Effector CD8-positive, alpha-beta T cell (primary cell): ENCODE measurements around the gene SMIM3.
"Not testable (repeated sequence)": the region's sequence is repeated elsewhere in the genome, so short reads cannot be mapped to it uniquely, and the experiment has no call there.

Source experiments
- DNase-seq: peaks from one replicate; lab custom pipeline; 2025; lab: John Stamatoyannopoulos, UW

The SMIM3 gene

DNA sequence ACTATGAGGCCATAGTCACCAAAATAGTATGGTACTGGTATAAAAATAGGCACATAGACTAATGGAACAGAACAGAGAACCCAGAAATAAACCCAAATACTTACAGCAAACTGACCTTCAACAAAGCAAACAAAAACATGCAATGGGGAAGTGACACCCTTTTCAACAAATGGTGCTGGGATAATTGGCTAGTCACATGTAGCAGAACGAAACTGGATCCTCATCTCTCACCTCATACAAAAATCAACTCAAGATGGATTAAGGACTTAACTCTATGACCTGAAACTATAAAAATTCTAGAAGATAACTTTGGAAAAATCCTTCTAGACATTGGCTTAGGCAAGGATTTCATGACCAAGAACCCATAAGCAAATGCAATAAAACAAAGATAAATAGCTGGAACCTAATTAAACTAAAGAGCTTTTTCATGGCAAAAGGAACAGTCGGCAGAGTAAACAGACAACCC lies 14.9 kb downstream of the SMIM3 start:
- DNase-seq: not testable (repeated sequence)

DNA sequence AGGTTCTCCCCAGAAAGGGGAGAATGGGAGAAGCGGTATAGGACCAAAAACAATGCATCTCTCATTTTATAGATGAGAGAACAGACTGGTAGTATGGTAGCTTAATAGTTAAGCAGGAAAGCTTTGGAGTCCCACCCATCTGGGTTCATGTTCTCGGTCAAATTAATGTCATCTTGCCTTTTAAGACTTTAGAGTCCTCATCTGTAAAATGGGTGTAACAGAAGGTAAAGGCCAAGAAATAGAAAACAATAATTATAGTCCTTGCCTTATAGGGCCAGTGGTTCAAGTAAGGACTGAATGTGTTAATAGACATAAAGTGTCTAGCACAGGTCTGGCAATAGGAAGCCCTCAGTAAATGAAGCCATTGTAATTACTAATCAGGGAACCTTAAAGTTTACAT lies 16.4 kb downstream of the SMIM3 start:
- no peak for DNase-seq

DNA sequence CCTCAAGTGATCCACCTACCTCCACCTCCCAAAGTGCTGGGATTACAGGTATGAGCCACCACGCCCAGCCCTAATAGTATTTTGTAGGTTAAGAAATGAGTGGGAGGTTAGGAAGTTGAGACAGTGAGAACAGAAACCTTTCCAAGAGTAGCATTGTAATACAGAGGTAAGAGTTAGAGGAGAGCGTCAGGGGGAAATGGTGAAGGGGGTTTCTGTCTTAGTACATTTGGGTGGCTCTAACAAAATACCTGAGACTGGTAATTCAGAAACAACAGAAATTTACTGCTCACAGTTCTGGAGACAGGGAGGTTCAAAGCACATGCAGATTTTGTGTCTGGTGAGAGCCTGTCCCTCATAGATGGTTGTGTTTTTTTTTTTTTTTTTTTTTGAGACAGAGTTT lies 18.8 kb downstream of the SMIM3 start:
- DNase-seq: no peak

DNA sequence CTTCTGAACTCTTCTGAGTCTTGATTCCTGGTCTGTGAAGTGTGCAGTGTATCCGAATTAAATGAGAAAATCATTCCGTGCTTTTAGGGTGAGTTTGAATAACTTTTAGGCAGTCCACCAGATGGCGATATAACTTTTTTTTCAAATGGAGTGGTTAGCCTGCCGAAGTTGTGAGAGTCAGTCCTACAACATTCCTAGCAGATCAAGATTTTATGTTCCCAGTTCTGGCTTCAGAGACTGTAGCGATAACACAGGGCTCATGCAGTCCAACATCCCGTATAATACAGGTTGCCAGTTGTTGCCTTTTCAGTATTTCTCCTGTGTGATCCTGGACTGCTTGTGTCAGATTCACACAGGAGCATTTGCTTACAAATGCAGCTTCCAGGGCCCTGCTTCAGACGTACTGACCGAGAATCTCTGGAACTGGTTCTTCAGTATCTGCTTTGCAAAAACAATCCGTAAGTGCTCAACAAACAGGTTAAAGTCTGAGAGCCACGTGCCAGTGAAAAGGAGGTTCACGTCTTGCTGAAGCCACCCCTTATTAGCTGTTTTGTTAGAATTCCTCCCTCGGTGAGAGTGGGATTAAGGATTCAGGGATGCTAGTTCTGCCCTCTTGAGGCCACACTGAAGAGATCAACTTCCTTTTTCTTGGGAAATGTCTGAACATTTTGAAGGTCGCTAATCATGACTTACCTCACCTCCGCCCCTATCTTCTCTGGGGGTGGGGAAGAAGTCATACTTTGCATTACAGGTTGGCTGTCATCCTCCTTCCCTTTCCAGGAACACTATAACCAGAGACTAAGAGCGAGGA lies 22.8 kb downstream of the SMIM3 start:
- DNase-seq: no peak

DNA sequence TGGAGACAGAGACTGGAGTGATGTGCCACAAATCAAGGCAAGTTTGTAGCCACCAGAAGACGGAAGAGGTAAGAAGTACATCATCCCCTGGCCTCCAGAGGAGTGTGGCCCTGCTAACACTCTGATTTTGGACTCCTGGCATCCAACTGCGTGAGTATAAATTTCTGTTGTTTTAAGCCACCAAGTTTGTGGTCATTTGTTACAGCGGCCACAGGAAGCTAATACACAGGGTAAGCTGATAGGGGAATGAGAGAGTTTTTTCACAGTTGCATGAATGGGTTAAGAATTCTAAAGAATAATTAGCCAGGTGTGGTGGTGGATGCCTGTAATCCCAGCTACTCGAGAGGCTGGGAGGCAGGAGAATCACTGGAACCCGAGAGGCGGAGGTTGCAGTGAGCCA lies 25.8 kb downstream of the SMIM3 start:
- DNase-seq: no peak

DNA sequence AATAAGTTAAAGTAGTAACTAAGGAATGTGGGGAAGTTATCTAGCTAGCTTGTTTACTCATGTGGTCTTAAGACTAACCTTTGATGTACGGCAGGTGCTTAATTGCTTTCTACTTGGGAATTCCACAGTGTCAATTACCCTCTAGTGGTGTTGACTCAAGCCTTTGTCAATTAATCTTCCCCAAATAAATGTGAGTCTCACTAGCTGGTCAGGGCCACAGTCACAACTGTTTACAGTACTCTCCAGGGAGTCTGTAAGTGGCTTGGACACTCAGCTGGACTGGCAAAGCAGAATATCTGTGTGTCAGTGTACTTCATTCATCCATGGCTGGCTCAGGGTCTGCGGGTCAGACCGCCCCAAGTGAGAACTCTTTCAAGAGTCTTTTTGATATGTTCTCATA lies 30.8 kb downstream of the SMIM3 start:
- no peak for DNase-seq

DNA sequence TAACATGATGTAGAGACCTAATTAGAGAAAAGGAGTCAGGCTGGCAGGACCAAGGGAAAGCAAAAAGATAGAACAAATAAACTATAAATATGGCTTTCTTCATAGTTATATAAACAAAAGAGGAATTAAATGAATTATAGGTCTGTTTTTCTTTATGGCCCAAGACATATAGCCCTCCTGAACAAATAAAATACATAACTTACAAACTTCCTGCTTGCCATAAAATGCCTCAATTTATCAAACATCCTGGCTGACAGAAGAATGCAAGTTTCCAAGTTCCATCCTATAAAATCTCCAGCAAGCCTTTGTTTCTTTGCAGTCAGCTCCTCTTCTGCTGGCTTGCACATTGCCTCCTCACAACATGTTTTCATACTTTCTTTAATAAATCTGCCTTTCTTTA lies 36.5 kb downstream of the SMIM3 start:
- DNase-seq: no peak

DNA sequence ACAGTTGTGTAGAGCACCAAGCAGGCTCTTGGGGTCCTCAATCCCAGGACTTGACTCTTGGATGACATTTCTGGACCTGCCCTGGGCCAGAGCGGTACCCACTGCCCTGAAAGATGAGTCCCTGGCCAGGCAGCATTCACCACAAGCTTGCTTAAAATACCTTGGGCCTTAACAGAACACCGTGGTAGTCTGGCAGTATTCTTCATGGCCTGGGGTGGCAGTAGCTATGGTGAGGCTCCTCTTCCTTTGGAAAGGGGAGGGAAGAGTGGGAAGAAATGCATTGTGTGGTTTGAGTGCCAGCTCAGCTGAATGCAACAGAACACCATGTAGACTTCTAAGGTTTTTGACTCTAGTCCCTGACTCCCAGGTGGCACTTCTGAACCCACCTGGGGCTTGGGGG lies 38.4 kb downstream of the SMIM3 start:
- DNase-seq: no peak

DNA sequence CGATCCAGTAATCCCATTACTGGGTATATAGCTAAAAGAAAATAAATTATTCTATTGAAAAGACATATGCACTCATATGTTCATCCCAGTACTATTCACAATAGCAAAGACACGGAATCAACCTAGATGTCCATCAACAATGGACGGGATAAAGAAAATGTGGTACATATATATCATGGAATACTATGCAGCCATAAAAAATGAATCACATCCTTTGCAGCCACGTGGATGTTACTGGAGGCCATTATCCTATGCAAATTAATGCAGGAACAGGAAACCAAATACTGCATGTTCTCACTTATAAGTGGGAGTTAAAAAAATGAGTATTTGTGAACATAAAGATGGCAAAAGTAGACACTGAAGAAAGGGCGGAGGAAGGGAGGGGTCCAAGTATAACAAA lies 51.2 kb downstream of the SMIM3 start:
- no peak for DNase-seq

DNA sequence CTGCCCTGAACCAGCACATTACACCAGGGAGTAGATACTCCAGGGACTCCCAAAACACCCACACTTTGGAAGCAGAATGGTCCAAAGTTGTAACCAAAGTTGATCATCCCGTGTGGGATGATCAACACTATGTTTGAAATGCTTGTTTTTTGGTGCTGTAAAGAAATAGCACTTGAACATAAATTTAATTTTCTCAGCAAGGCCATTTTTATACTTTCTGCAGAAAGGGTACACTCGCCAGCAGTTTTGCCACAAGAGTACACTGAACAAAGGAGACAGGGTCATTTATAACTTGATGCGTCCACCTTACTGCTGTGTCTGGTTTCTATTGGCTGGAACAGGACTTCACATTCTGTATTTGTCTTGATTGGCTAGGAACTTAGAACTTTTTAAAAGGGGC lies 53.3 kb downstream of the SMIM3 start:
- DNase-seq: not testable (repeated sequence)

DNA sequence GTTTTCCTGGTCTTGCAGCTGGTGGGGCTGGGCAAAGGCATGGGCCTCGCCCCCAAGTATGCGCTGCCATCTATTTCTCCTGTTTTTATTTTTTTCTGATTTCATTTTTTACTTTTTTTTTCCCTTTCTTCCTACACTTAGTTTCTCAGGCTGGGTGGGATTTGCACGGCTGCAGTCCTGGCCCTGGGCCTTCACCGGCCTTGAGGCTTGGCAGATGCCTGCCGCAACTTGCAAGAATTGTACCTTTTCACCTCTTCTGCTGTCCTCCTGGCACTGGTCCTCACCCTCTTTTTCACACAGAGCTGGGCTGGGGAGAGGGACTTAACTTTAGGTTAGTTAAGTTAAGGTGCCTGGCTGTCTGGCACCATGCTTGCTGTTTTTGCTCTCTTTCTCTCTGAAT lies 57.5 kb downstream of the SMIM3 start:
- no peak for DNase-seq

DNA sequence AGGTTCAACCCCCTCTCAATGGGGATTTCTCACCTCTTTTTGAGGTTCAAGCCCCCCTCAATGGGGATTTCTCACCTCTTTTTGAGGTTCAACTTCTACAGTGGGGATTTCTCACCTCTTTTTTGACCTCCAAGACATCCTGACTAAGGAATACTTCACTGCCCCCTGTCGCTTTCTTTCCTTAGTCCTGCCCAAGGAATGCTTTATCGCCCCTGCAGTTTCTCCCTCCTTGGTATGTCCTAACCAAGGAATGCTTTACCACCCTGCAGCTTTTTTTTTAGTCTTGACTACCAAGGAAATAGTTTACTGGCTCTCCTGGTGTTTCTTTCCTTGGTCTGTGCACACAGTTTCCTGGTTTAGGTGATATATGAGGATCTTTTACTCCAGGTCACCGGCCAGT lies 58.1 kb downstream of the SMIM3 start:
- DNase-seq: no peak

DNA sequence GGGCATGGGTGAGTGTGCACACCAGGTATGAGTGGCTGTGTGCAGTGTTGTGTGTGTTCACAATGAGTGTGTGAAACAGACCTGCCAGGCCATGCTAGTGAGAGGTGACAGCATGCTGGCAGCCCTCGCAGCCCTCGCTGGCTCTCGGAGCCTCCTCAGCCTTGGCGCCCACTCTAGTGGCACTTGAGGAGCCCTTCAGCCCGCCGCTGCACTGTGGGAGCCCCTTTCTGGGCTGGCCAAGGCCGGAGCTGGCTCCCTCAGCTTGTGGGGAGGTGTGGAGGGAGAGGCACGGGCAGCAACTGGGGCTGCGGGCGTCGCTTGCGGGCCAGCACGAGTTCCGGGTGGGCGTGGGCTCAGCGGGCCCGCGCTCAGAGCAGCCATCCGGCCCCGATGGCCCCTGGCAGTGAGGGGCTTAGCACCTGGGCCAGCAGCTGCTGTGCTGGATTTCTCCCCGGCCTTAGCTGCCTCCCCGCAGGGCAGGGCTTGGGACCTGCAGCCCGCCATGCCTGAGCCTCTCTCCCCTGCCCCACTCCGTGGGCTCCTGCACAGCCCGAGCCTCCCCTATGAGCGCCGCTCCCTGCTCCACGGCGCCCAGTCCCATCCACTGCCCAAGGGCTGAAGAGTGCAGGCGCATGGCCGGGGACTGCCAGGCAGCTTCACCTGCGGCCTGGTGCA lies 66.8 kb downstream of the SMIM3 start:
- not testable (repeated sequence) for DNase-seq

DNA sequence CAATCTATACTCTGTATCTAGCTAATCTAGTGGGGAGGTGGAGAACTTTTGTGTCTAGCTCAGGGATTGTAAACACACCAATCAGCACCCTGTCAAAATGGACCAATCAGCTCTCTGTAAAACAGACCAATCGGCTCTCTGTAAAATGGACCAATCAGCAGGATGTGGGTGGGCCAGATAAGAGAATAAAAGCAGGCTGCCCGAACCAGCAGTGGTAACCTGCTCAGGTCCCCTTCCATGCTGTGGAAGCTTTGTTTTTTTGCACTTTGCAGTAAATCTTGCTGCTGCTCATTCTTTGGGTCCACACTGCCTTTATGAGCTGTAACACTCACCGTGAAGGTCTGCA lies 67.7 kb downstream of the SMIM3 start, which contains the start of gene IRGM:
IRGM (plus strand) TSS at position 214 of the 346 bp plus-strand sequence. CDS start 1,603 bp downstream, outside the sequence.
- DNase-seq: not testable (repeated sequence)
